ENCODE measurements around the gene NAA80. TPM values are rescaled to one million over a fixed set of nuclear protein-coding genes. Genes with fewer than 3 reads are reported as not detected.
"Not testable (repeated sequence)": the region's sequence is repeated elsewhere in the genome, so short reads cannot be mapped to it uniquely, and the experiment has no call there.

Gene NAA80
- total RNA-seq, 1 donor from 2014 or later: 4.5 TPM

DNA sequence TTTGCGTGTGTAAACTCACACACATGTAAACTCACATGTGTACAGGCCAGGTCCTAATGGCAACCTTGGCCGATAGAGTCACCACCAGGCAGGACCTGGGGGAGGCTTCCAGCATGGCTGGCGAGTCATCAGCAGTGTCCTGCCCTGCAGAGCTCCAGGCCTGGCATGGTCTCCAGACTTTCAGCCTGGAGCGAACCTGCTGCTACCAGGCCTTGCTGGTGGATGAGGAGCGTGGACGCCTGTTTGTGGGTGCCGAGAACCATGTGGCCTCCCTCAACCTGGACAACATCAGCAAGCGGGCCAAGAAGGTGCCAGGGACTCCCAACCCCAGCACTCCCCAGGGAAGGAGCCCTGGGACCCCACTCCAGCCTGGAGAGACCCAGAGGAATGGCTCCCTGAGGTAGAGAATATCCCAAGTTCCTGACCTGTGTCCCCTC lies 29.2 kb downstream of the NAA80 start:
- no peak for DNase-seq

DNA sequence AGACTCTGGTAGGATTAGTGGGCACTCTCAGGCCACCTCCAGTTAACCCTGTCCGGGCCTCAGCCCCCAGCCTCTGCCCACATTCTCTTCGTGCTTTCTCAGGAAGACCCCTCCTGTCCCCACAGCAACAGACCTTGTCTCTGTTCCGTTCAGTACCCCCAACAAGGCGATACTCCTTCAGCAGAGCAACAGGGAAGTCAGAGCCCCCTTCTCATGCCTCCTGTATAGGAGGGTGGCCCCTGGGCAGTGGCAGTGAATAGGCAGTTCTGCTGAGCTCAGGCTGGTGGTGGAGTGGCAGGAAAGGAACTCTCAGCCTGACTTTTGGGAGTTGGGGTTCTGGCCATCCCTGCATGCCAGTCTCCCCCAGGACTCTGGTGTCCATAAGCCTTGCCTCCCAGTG lies 29.7 kb downstream of the NAA80 start:
- no peak for DNase-seq

DNA sequence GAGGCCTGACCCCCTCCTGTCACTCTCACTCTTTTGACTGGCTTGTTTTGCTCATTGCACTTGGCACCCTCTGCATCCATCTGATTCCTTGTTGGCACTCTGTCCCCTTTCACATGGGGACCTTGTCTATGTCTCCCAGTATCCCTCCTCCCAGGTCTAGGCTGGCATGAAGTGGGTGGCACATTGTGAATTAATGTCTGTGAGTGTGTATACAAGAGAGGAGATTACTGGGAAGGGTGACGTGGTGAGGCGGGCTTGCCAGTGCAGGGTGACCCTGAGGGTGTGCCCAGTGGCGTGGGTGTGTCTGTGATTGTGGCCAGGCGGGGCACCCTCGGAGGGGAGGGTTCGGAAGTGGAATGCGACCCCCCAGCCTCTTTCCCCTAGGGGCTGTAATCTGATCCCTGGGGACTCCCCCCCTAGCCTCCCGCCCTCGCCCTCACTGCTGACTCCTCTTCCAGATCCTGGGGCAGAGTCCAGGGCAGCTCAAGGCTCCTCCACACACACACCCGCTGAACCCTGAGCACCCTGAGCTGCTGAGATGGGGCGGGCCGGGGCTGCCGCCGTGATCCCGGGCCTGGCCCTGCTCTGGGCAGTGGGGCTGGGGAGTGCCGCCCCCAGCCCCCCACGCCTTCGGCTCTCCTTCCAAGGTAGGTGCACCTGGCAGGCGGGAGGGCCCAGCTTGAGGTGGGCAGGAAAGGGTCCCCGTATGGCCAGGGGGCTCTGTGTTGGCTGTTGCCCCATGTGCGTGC lies 30.3 kb downstream of the NAA80 start, which contains the start of gene SEMA3B:
Gene SEMA3B (plus strand): TSS at position 445 of the 749 bp plus-strand sequence. CDS start 94 bp downstream, at position 539.
- DNase-seq: no peak

DNA sequence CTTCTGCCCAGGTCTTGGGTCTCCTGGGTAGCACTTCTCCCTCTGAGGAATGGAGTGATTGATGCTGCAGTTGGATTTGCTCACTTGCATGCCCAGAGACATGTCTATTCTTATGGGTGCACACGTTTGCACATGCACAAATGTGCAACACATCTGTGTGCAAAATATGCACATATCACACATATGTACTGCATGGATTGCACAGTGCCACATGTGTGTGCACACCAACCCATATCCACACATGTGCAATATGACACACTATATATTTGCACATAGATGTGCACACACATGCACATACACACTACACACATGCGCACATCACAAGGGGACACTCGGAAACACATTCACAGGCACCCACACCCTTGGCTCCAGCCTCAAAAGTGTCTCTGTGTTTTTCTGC lies 30.9 kb downstream of the NAA80 start:
- no peak for DNase-seq

DNA sequence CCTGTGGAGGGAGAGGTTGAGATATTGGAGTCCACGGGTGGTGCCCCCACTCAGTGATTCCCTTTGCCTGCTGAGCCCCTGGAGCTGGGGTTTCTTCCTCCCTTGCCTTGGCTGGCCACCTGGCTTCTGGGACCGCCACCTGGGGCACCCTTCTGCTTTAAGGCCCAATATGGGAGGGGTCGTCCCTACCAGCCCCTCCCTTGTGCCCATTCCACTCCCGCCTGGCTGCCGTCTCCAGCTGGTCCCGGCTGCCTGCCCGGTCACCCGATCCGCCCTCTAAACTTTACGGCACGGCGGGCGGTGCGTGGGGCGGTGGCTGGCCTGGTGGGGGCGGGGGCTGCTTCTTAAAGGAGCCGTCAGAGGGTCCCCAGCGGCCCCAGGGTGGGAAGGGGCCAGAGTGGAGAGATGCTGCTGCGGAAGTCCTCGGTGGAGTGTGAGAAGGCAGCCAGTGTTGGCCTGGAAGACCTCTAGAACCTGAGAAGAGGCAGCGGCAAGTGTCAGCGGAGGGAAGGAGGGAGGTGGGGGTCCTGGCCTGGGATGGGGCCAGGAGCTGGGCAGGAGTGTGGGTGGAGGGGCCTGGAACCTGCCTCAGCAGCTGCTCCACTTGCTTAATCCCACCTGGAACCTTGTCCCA lies 31.8 kb downstream of the NAA80 start:
- DNase-seq: no peak

DNA sequence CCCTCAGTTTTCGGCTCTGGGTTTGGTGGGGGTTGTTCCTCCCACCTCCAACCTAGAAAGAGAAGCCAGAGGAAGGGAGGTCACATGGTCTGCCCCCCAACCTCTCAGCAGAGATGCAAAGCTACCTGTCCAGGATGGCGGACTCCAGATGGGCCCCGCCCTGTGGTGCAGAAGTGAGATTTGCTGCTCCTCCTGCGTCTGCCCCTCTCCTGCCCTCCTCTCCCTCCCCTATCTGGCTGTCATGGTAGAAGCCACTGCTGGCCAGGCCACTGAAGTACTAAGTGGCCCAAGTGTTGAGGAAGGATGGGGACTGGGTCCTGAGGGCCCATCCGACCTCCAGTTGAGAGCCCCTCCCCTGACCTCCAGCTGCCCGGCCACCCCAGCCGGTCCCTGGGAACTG lies 32.4 kb downstream of the NAA80 start:
- no peak for DNase-seq

DNA sequence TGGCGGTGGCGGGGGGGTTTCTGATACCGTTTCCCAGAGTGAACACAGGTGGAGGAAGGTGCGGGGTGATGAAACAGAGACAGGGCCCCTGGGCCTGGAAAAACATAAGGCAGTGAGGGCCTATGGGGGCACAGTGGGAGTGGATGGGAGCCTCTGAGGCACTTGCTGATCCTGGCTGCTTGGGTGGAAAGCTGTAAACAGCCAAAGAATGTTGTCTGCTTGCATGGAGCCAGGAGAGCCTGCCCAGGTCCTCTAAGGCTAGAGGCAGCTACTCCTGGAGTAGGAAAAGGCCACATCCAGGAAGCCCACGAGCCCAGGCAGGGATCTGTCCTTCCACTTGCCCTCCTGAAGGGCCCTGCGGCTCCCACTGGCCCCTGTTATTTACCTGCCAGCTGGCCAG lies 33.2 kb downstream of the NAA80 start:
- no peak for DNase-seq

DNA sequence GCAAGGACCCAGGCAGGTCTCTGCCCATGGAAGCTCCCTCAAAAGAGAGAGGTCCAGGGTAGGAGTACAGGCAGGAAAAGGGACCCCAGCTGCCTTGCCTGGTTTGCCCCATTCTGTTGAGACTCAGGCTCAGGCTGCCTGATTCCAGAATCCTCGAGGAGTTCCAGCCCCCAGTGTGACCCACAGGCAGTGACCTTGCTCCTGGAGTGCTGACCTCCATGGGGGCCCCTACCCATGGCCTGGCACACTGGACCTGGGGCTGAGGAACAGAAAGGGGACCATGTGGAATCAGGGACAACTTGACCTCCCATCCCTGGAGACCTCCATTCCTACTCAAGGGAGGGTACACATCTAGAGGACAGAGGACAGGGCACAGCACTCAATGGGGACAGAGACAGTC lies 33.6 kb downstream of the NAA80 start:
- no peak for DNase-seq

DNA sequence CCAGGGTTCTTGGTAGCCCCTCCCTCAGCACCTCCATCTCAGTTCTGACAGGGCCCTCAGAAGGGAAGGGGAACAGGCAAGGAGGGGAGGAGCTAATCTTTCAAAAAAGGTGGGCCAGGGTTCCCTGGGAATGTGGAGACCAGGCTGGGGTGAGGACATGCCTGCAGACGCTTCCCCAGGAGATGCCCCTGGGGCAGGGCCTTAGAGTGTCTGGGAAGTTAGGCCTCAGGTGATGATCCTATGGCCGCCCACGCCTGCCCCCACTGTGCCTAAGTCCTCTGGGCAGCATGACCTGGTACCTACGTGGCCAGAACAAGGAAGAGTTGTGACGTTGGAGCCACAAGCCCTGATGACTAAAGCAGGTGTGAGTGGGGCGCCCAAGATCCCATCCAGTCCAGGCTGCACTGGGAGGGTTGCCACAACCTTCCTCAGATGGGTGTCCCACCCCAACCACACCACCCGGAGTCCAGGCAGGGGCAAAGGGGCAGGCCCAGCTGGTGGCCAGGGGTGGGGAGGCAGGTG lies 34.2 kb downstream of the NAA80 start:
- no peak for DNase-seq

DNA sequence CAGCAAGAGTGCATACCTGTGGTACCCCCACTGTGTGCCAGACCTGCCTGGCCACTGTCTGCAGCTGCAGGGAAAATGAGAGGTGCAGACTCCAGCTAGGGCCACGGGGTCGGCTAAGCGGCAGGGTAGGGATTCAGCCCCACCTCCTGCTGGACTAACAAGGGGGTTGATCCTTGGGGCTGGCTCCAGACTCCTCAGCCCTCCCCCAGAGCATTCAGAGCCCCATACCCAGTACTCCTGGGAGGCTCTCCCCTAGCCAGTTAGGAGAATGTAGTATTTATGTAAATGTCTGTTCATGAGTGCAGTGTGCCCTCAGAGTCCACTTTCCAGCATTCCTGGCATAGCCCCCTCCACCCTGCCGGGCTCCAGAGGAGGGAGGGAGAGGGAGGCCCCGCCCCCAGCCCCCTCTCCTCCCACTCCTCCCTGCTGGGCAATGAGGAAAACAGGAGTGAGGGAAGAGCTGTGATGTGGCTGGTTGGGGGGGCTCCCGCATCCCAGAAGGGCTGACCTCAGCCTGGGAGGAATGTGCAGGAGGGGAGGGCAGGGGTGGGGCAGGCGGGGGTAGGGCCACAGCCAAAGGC lies 34.7 kb downstream of the NAA80 start:
- peak; percentile 81 for DNase-seq

DNA sequence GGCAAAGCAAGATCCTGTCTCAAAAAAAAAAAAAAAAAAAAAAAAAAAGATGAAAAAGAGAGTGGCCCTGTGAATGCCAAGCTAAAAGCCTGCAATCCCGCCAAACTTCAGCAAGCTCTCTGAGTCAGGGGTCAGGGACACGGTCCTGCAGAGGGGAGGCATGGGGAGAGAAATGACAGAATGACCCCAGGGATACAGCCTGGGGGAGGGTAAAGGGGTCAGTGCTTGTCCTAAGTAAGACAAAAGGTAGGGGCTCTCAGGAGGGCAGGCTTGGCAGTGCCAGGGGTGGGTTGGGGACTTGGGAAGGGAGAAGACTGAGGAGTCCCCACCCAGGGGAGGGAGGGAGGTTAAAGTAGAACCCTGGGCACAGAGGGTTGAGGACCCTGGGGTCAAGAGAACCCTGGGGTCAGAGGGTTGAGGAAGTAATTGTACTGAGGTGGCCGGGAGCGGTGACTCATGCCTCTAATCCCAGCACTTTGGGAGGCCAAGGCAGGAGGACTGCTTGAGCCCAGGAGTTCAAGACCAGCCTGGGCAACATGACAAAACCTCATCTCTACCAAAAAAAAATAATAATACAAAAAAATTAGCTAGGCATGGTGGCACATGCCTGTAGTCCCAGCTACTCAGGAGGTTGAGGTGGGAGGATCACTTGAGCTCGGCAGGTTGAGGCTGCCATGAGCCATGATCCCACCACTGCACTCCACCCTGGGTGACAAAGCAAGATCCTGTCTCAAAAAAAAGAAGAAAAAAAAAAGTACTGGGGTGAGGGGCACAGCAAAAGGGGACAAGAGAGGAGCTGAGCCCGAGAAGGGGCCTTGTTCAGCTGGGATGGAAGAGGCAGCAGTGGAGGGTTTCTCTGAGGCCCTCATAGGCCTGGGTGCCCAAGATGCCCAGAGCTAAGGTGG lies 35.5 kb downstream of the NAA80 start:
- DNase-seq: no peak

DNA sequence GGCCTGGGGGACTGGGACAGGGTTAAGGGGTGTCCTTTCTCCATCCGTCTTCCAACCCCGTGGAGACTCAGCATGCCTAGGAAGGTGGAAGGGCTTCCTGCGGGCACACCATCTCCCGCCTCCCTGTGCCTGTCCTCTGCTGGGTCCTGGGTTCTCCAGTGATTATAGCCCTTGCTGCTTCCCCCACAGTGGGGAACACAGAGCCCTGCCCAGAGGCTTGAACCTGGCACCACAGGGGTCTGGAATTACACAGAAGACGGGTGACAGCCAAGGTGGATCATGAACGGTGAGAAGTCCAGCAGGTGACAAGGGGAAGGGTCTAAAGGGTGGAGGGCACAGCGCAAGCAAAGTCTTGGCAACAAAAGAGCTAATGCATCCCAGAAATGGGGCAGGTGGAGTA lies 36.4 kb downstream of the NAA80 start:
- no peak for DNase-seq

DNA sequence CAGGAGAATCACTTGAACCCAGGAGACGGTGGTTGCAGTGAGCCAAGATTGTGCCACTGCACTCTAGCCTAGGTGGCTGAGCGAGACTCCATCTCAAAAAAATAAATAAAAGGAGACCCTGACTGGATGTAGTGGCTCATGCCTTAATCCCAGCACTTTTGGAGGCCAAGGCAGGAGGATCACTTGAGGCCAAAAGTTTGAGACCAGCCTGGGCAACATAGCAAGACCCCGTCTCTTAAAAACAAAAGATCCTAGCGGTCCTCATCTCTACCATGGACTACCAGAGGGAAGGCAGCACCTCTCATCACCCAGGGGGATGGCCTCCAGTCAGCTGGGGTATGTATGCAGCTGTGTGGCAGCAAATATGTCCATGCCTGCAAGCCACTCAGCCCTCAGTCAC lies 37.0 kb downstream of the NAA80 start:
- DNase-seq: not testable (repeated sequence)

DNA sequence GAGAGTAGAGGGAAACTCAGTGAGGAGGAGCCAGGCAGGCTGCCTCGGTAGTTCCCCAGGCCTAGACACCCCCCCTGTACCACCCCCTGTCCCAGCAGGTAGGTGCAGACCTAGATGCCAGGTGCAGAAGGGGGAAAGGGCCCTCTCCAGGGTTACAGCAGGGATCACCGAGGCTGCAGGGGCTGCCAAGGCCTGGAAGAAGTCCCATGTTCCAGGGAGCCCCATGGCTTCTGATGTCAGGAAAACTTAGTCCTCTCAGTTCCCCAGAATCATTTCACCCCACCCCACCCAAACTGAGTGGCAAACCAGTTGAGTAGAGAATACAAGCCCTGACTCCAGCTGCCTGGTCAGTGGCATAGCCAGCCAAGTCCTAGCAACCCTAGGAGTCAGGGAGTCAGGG lies 37.7 kb downstream of the NAA80 start:
- no peak for DNase-seq

DNA sequence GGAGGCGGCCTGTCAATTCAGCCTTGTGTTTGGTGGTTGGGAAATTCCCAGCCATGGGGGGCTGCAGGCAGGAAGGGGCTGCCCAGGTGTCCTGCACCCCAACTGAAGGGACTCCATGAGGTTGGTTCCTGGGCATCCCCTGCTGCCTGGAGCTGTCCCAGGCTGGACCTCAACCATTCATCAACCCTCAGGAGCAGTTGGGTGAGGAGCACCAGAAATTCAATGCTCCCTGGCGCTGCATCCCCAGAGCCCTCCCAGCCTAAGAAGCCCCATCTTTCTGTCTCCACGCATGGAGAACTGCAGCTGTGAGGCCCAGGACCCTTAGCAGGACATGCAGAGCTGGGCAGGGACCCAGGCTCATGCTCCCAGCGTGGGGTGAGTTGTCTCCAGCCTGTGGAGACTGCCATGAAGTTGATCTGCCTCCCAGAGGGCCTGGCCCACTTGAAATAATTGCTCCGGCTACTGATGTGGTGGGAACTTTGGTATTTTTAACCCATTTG lies 38.2 kb downstream of the NAA80 start:
- no peak for DNase-seq

DNA sequence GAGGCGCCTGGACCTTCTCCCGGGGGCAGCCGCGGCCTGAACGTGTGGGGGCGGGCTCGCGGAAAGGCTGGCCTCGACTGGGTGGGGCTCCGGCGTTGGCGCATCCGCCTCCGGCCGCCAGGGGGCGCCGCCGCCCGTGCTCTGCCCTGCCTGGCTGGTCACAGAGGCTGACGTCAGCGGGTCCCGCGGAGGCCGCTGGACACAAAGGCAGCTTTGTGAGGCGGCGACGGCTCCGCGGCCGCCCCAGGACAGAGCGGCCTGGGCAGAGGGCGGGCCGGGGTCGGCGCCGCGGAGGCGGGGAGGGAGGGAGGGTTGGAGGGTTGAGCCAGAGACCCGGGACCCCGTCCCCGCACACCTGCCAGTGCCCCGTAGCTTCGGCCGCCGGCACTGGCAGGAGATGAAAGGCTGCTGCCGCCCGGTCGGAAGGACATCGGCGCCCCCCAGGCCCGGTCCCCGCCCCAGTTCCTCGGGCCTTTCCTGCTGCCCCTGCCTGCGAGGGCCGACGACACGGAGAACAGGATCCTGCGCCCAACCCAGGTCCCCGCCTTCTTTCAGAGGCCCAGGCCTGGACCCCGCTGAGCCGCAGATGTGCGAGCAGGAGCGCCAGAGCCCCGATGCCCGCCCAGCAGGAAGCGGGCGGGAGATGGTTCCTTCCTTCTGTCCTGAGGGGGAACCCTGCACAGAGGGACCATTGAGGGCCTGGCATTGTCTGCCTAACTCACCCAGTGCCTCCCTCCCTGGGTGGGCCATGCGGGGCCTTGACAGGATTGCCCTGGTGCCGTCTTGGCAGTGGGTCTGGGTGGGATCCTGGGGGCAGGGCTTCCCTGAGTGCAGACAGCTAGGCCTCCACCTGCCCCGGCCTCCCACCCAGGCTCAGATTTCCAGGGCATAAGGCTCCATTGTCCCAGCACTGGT lies 38.9 kb downstream of the NAA80 start:
- DNase-seq: peak; percentile 87

DNA sequence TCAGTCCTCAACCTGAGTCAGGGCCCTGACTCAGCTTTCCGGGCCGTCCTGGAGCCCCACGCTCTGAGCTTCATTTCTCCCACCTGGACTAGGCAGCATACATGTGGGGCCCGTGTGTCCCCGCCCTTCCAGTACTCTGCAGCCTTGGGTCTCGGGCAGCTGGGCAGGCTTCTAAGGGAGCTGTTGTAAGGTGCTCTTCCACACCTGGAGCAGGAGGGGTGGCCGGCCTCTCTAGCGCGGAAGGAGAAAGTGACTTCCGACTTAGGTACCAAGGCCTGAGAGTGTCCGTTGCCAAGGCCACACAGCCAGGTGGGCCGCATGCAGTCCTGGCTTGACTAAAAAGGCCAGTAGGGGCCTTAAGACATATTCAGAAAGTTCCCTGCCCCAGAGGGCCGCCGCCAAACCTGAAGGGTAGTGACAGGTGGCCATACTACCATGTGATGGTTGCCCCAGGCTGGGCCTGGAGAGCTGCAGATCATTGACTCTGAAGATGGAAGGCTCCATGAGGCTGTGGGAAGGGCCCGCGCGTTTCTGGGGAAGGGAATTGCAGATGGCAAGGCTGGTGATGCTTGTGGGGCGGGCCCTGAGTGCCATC lies 39.7 kb downstream of the NAA80 start:
- no peak for DNase-seq

DNA sequence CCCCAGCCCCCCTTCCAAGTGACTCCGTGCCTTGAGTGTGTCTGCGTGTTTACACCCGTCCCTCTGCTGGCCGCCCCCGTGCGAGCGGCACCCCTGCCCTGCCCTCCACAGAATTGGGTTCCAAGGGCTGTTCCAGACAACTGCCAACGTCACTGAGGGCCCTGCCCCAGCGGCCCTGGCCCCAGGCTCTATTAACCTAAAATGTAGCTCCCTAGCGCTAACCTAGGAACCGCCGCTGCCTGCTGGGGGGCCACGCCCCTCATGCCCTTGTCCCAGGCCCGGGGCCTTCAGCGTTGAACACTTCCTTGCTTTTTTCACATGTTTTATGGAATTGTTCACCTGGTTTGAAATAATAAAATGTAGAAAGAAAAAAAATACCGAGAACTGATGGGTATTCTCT lies 40.2 kb downstream of the NAA80 start:
- no peak for DNase-seq

DNA sequence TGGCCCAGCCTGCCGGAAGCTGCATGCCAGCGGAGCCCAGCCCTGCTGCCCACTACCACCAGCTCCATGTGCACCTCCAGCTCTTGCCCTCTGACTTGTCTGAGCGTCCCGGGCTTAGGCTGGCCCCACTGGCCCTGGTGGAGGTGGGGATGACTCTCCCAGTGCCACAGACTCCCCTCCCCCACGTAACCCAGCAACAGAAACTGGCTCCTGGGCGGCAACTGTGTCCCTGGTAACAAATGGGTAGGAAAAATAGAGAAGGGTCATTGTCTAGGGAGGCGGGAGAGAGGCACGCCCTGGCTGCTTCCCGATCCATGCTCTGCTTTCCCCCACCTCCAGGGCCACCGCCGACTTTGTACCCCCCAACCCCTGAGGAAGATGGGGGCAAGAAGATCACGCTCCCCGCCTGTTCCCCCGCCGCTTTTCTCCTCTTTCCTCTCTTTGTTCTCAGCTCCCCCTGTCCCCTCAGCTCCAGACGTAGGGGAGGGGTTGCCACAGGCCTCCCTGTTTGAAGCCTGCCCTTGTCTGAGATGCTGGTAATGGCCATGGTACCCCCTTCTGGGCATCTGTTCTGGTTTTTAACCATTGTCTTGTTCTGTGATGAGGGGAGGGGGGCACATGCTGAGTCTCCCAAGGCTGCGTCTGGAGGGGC lies 41.0 kb downstream of the NAA80 start:
- DNase-seq: no peak
